CD4-positive, alpha-beta T cell treated with Interferon alpha-2 for 1 hour (primary cell): ENCODE results near the gene ZNF19.

Experiments
- DNase-seq, 2 donors: peaks; one replicate each; pipeline ENCODE4 v3.0.0-alpha.2; 2020 to 2022

Gene ZNF19

DNA sequence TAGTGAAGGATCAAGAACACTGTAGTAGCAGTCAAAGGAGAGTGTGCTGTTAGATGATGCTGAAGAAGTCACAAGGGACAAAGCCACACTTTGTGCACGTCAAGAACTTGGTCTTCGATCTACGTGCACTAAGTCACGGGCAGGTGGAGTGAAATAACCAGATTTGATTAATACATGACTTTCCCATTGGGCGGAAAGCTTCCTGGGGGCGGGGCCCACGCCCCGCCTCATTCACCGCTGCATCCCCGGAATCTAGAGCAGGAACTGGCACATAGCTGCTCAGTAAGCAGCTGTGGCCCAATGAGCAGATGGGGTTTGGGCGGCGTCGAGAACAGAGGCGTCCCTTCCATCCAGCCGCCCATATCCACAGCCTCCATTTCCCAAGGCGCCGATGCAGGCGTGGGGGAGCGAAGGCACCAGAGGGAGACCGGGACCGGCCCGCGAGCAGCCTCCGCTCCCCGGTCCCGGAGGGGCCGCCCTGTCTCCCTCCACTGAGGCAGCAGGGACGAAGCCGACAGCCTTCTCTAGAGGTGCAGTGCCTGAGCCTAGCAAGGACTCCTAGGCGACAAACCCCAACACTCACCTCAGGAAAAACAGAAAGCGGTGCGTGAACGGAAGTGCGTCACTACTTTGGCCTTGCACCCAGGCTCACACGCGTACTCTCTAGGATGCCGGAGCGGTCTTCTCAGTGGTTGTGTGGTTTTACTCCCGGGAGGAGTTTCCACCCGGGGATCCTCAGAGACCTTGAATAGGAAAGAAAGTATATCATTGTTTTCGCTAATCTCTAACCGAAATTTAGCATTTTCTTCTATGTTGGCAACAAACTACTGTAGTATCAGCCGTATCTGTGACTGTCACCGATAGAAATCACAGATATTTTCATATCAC, 4.9 kb downstream of the ZNF19 start:
- DNase-seq, result peak; percentile 85 to 86

DNA sequence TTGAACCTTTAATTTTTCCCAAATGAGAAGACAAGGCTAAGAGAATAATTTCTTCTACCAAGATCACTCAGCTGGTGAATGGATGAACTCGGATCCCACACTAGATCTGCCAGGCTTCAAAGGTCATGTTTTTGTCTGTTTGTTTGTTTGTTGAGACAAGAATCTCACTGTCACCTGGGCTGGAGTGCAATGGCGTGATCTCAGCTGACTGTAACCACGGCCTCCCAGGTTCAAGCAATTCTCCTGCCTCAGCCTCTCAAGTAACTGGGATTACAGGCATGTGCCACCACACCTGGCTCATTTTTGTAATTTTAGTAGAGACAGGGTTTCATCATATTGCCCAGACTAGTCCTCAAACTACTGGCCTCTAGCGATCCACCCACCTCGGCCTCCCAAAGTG, 6.6 kb downstream of the ZNF19 start:
- DNase-seq, result no peak

- no peak for DNase-seq
Measured at GRCh38 chr16:71480956-71481355, 8.2 kb downstream of the ZNF19 start.

GRCh38 chr16:71479420-71479819, 9.7 kb downstream of the ZNF19 start:
- no peak for DNase-seq

DNA sequence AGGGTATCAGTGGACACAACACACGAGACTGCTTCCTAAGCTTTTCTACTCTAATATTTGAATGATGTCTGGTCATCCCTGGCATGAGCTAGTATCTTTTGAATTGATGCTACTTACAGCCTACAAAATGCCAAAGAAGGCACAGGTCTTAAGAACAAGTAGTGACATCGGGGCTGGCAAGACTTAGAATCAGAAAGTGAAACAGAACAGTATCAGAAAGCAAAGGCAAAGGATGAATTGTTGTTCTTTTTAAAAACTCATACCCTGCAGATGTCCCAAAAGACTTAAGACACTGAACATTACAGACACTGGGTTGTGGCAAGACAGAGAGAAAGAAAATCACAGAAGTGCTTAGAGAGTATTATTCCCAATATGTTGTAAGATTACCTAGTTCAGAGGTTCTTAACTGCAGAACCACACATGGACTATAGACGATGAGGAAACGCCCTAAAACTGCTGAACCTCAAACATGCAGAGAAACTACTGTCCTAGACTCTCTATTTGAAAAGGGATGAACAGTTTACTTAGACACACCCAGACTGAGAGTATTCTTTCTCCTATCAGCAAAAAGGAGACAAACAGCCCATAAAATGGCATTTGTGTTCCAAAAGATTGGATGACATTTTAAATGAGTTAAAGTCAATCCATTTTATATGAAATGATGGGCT, 12.5 kb downstream of the ZNF19 start:
- no peak for DNase-seq

- DNase-seq, result no peak
Measured at GRCh38 chr16:71474864-71475263, 14.3 kb downstream of the ZNF19 start.

DNA sequence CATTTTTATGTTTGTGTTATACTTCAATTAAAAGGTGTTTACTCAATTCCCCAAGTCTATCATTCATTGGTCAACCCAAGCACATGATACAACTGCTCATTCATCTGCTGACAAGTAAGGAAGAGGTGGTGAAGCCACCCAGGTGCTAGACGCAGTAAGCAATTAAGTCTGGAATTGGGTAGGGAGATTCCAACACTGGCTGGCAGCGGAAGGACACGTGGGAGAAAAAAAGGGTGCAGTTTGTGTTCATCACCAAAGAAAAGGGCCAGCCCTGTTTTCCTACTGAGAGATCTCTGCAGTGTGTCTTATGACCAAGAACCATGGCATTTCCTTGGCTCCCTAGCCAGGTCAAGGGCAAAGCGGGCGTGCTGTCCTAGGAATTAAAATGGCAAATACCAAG, 15.2 kb downstream of the ZNF19 start:
- DNase-seq, result no peak

- no peak for DNase-seq
Measured at GRCh38 chr16:71472931-71473330, 16.2 kb downstream of the ZNF19 start.

- DNase-seq, result no peak
Measured at GRCh38 chr16:71472051-71472450, 17.1 kb downstream of the ZNF19 start.

GRCh38 chr16:71467810-71468209, 21.3 kb downstream of the ZNF19 start:
- DNase-seq, result peak; percentile 3 to 44

GRCh38 chr16:71464231-71464630, 24.9 kb downstream of the ZNF19 start:
- DNase-seq, result no peak

DNA sequence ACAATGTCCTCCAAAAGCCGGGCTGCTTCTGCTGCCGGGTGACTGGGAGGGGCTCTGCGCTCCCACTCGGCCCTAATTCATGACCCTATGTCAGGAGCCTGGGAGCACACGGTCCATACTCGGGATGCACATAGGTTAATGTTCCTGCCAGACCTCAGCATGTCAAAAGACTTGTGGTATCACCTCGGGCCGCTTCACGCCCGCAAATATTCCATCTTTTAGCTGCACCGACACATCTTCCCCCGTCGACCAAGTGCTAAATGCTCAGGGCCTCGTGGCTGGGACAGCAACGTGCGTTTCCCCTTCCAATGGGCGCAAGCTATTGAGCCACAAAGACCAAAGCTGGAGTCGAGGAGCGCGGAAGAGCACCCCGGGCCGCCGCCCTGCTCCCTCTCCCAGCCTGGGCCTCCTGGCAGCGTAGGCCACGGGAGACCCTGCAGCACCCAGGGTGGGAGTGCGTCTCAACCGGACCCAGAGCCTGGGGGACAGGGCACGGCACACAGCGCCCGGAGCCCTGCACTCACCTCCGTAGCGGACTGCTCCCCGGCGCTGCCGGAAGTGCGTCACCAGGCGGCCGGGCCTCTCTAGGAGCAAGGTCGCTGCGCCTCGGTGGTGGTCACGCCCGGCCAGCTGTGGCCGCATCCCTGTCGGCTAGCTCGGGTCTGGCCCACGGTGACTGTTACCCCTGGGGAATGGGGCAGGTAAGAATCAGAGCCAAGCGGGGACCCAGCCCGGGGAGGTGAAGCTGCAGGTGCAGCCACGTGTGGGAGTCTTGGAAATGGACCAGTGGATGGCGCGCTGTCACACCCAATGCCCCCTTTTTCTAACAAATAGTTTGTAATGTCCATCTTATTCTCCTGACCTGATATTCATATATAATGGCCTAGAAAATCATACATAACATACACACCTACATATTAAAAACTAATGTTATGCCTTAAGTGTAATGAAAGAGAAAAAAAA, 27.2 kb downstream of the ZNF19 start, which contains the start of gene ZNF23:
TSS of gene ZNF23 (minus strand) at position 562 of the 963 bp plus-strand sequence. CDS start 5,451 bp downstream, outside the sequence.
- DNase-seq, result peak; percentile 79 to 83

- DNase-seq, result no peak
Measured at GRCh38 chr16:71460941-71461340, 28.2 kb downstream of the ZNF19 start.

DNA sequence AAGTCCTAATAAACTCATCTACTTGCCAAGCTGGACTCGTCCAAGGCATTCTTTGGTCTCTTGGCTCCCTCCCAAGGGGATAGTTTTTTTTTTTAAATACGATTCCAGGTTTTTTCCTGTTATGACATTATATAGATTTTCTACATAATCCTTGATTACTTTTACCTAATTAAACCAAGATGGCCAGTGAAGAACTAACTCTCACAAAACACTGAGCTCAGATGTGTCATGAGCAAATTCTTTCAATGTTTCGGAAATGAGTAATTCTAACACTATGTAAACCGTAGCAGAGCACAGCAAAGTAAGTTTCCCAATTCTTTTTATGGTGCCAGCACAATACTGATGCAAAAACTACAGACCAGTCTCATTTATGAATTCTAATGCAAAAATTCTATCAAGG, 28.9 kb downstream of the ZNF19 start:
- DNase-seq, result no peak

DNA sequence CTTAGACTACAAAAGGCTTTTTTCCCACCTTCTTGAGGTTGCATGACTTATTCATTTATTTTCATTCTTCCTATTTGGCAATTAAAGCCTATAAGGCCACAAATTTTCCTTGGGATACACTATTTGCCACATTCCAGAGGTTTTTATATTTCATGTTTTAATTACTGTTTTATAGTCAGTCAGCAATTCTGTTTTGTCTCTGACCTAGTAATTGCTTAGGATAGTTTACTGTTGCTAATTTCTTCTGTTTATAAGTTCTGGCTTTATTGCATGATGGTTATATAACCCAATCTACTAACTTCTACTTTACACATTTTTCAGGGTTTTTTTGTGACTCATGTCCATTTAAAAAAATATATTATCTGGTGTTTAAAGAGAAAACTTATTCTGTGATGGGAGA, 29.6 kb downstream of the ZNF19 start:
- DNase-seq, result no peak

GRCh38 chr16:71456801-71457200, 32.3 kb downstream of the ZNF19 start:
- DNase-seq, result no peak

GRCh38 chr16:71453036-71453435, 36.1 kb downstream of the ZNF19 start:
- DNase-seq, result no peak

DNA sequence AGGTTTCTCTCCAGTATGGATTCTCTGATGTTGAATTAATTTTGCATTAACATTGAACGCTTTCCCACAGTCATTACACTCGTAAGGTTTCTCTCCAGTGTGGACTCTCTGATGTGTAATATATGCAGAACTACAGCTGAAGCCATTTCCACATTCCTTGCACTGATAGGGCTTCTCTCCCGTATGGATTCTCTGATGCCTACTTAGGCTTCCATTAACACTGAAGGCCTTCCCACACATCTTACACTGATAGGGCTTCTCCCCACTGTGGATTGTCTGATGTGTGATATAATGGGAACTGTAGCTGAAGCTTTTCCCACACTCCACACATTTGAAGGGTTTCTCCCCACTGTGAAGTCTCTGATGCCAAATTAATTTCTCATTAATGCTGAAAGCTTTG, 40.1 kb downstream of the ZNF19 start:
- no peak for DNase-seq

DNA sequence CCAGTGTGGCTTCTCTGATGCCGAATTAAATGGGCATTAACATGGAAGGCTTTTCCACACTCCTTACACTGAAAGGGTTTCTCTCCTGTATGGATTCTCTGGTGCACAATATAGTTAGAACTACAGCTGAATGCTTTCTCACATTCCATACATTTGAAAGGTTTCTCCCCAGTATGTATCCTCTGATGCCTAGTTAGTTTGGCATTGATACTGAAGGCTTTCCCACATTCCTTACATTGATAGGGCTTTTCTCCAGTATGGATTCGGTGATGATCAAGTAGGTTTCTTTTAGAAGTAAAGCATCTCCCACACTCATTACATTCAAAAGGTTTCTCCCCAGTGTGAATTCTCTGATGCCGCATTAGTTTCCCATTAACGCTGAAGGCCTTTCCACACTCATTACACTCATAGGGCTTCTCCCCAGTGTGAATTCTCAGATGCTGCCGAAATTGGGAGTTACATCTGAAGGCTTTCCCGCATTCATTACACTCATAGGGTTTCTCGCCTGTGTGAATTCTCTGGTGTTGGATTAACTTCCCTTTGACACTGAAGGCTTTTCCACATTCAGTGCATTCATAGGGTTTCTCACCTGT, 40.8 kb downstream of the ZNF19 start:
- DNase-seq, result no peak

DNA sequence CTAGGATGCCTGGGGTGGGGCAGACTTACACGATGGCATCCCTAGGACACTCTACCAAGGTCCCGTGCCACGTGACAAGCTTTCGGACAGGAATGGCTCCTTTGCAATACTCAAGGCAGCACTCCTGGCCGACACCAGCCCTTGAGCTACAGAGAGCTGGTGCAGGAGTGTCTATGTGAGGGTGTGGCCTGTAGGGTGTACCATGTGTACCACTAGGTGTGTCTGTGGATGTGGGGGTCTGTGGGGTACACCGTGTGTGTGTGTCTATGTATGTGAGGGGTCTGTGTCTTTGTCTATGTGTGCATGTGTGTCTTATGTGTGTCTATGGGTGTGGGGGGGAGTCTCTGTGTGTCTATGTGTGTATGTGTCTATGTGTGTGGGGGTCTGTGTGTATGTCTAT, 45.4 kb downstream of the ZNF19 start:
- no peak for DNase-seq

GRCh38 chr16:71442051-71442440, 47.1 kb downstream of the ZNF19 start, which contains the start of gene TLE7:
TSS of gene TLE7 (minus strand) at chr16:71442054. CDS start at chr16:71433324, 8,730 bp downstream.
- DNase-seq, result no peak

DNA sequence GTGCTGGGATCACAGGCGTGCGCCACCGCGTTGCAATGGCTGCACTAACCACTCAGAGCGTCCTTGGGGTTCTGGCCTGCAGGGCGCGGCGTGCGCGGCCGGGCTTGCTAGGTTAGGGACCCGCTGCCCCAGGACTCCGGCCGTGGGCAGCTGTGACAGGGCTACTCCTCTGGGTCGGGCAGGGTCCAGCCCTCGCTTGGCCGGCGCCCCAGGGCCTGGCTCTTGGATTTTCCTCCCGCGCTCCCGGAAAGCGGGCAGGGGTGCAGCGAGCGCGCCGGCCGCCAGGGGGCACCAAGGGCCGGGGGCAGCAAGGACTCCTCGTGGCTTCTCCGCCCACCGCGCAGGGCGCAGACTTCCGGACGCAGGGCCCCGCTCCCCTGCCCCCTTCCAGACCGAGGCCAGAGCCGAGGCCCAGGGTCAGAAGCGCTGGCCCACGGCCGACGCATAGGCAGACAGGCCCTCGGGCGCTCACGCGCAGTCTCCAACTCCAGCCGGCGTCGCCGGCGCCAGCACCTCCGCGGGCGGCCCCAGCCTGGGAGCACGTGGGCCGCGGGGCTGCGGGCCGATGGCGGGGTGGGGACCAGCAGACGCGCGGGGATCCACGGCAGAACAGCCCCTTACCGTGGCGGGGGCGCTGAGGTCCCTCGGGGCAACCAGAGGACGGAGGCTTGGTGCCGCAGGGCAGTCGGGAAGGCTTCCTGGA, 47.6 kb downstream of the ZNF19 start:
- peak in 1 of 2 donors; percentile 19 for DNase-seq
